Measurements from ENCODE around the gene MAX. TPM values are rescaled to one million over a fixed set of nuclear protein-coding genes. Genes with fewer than 3 reads are reported as not detected.

Gene MAX
- total RNA-seq, 1 donor: 57.9 TPM

GRCh38 chr14:65074449-65075150, 27.7 kb downstream of the MAX start:
- no peak for TF ChIP-seq CTCF (IDR thresholded peaks at IDR 0.05; ENCODE audit: insufficient read depth, low read depth, low read length)
- no peak for DNase-seq (ENCODE audit: low read depth)
- no peak overlapping the region for H3K4me3 ChIP-seq (ENCODE audit: low read depth, low read length)

GRCh38 chr14:65073605-65074201, 28.6 kb downstream of the MAX start:
- H3K4me3 ChIP-seq (ENCODE audit: low read depth, low read length): no peak overlapping the region
- DNase-seq (ENCODE audit: low read depth): no peak
- TF ChIP-seq CTCF (IDR thresholded peaks at IDR 0.05; ENCODE audit: insufficient read depth, low read depth, low read length): no peak

- no peak overlapping the region for H3K4me3 ChIP-seq (ENCODE audit: low read depth, low read length)
- no peak for TF ChIP-seq CTCF (IDR thresholded peaks at IDR 0.05; ENCODE audit: insufficient read depth, low read depth, low read length)
- no peak for DNase-seq (ENCODE audit: low read depth)
Measured at GRCh38 chr14:65072937-65073336, 29.4 kb downstream of the MAX start.

GRCh38 chr14:65072256-65072655, 30.1 kb downstream of the MAX start:
- no peak for DNase-seq (ENCODE audit: low read depth)
- H3K4me3 ChIP-seq (ENCODE audit: low read depth, low read length): no peak overlapping the region
- TF ChIP-seq CTCF (IDR thresholded peaks at IDR 0.05; ENCODE audit: insufficient read depth, low read depth, low read length): no peak

- DNase-seq (ENCODE audit: low read depth): no peak
- no peak for TF ChIP-seq CTCF (IDR thresholded peaks at IDR 0.05; ENCODE audit: insufficient read depth, low read depth, low read length)
- no peak overlapping the region for H3K4me3 ChIP-seq (ENCODE audit: low read depth, low read length)
Measured at GRCh38 chr14:65071544-65071943, 30.8 kb downstream of the MAX start.

GRCh38 chr14:65070471-65070976, 31.8 kb downstream of the MAX start:
- DNase-seq (ENCODE audit: low read depth): no peak

More at GRCh38 chr14:65070471-65070976, 31.8 kb downstream of the MAX start:
- no peak for TF ChIP-seq CTCF (IDR thresholded peaks at IDR 0.05; ENCODE audit: insufficient read depth, low read depth, low read length)
- no peak overlapping the region for H3K4me3 ChIP-seq (ENCODE audit: low read depth, low read length)
